Fibroblast of skin of left biceps (primary cell): ENCODE data around the gene APOBEC3C.
"Not testable (repeated sequence)": the region's sequence is repeated elsewhere in the genome, so short reads cannot be mapped to it uniquely, and the experiment has no call there.

Experiments
- DNase-seq, 2 experiments: peaks; one replicate each; pipeline ENCODE4 v3.0.0-alpha.2; 2013; ENCODE audit warnings: low read depth in 2 of 2

The APOBEC3C gene

GRCh38 chr22:39061290-39061689 is 47.2 kb downstream of the APOBEC3C start:
- DNase-seq, result not testable (repeated sequence)

GRCh38 chr22:39061951-39062350 is 47.9 kb downstream of the APOBEC3C start:
- not testable (repeated sequence) for DNase-seq

DNA sequence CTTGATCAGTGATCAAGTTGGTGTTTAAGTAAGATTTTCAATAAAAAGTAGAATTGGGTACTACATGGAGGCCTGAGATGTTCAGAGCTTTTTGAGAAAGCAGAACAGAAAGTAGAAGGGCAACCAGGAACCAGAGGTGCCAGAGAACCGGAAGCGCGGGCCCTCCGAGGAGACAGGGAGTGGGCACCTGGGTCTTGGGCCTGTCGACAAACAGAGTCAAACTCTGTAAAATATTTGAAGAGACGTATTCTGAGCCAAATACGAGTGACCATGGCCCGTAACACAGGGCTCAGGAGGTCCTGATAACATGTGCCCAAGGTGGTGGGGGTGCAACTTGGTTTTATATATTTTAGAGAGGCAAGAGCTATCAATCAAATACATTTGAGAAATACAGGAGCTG is 49.8 kb downstream of the APOBEC3C start:
- not testable (repeated sequence) for DNase-seq

GRCh38 chr22:39066442-39067276 is 52.6 kb downstream of the APOBEC3C start:
- not testable (repeated sequence) for DNase-seq

GRCh38 chr22:39068033-39068785 is 54.2 kb downstream of the APOBEC3C start:
- no peak for DNase-seq
